Lower leg skin (tissue), 3 donors: ENCODE data around the gene CCDC91.

Experiments used
- POLR2A ChIP-seq, 2 donors: fragments of 450-650 bp; IDR thresholded peaks; one replicate each; pipeline ENCODE4 v1.6.1; 2016 to 2017; ENCODE audit warnings: antibody characterized with exemption in 2 of 2, mild to moderate bottlenecking in 1 of 2, moderate library complexity in 1 of 2
- TF ChIP-seq, protein P1 (sequence below), 3 donors: fragments of 450-650 bp; IDR thresholded peaks; one replicate each; pipeline ENCODE4 v1.5.1; 2016; ENCODE audit warnings: antibody characterized with exemption in 3 of 3, mild to moderate bottlenecking in 3 of 3, moderate library complexity in 2 of 3

DNA sequence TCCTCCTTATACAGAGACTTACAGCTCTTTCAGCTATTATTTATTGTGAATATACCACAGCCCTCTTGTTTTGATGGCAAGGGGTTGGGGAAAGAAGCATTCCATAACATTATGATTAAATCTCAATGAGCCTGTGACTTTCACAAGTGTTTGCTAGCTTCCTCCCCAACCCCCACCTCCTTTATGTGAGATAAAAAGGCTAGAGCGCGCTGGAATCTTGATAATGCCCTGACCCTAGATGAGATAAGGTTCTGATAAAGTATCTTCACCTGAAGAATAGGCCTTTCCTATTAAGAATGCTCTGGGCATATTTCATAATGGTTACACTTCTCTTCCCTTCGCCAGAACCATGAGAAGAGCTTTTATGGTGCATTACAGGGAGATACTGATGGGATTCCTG, 236.8 kb downstream of the CCDC91 start:
- TF ChIP-seq, protein P1, sequence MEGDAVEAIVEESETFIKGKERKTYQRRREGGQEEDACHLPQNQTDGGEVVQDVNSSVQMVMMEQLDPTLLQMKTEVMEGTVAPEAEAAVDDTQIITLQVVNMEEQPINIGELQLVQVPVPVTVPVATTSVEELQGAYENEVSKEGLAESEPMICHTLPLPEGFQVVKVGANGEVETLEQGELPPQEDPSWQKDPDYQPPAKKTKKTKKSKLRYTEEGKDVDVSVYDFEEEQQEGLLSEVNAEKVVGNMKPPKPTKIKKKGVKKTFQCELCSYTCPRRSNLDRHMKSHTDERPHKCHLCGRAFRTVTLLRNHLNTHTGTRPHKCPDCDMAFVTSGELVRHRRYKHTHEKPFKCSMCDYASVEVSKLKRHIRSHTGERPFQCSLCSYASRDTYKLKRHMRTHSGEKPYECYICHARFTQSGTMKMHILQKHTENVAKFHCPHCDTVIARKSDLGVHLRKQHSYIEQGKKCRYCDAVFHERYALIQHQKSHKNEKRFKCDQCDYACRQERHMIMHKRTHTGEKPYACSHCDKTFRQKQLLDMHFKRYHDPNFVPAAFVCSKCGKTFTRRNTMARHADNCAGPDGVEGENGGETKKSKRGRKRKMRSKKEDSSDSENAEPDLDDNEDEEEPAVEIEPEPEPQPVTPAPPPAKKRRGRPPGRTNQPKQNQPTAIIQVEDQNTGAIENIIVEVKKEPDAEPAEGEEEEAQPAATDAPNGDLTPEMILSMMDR (IDR thresholded peaks at IDR 0.05) = no peak
- no peak for TF ChIP-seq POLR2A (IDR thresholded peaks at IDR 0.05)
